Ovary (tissue), 9 donors: ENCODE results near the gene EFNA5. TPM values are rescaled to one million over a fixed set of nuclear protein-coding genes. Genes with fewer than 3 reads are reported as not detected.

Experiments used
- DNase-seq, 5 donors: peaks; one replicate each; pipeline ENCODE4 v3.0.0-alpha.2; 2019 to 2020
- H3K27ac ChIP-seq, 2 donors: fragments of 200-600 bp; one replicate each; pipeline versions ENCODE4 v1.5.1 to v1.8.0; 2019 to 2022
- H3K27me3 ChIP-seq: fragments of 200-600 bp; one replicate; pipeline ENCODE4 v1.8.0; 2022
- H3K36me3 ChIP-seq: fragments of 200-600 bp; sonication (generic); one replicate; pipeline ENCODE4 v1.5.1; 2019
- H3K4me1 ChIP-seq: one replicate; pipeline ENCODE4 v1.8.1; 2013; ENCODE audit warnings: mild to moderate bottlenecking, moderate library complexity; ENCODE audit not compliant: insufficient read depth
- H3K4me3 ChIP-seq: fragments of 200-600 bp; sonication (generic); one replicate; pipeline ENCODE4 v1.5.1; 2017
- H3K9me3 ChIP-seq, 2 donors: fragments of 200-600 bp in 1 of 2; sonication (generic) in 1 of 2; one replicate each; pipeline versions ENCODE4 v1.5.1 to v1.8.1; 2013 to 2019; ENCODE audit warnings: mild to moderate bottlenecking in 1 of 2, moderate library complexity in 1 of 2
- EP300 ChIP-seq: sonication (generic); formaldehyde crosslinking; IDR thresholded peaks from one replicate; pipeline ENCODE4 v1.6.1; 2017; ENCODE audit warnings: antibody characterized with exemption
- POLR2A ChIP-seq: fragments of 450-650 bp; IDR thresholded peaks from one replicate; pipeline ENCODE4 v1.6.1; 2017; ENCODE audit warnings: antibody characterized with exemption, mild to moderate bottlenecking, moderate library complexity
- WGBS, 3 donors: extraction: QIAGEN DNeasy Blood & Tissue Kit in 1 of 3; methylation state at CpG; one replicate each; pipeline versions ENCODE4 v1.1.5 to v1.1.7; 2013 to 2017; 5-methylcytosine and 5-hydroxymethylcytosine counted together
- intact Hi-C, 4 donors: fragments of 100-400 bp; cut with DNase I; formaldehyde crosslinking; loops; one replicate each; pipeline versions ENCODE4 v1.11.0 to v1.15.1; 2022 to 2023
- polyA plus RNA-seq, 2 donors: library from polyadenylated mRNA; stranded (reverse); fragments of 200-250 nt in 1 of 2; fragments of 350-450 nt in 1 of 2; fragmentation: Illumina TruSeq in 1 of 2; extraction: RNeasy Lipid Tissue Mini Kit (QIAGEN cat#74804) in 1 of 2; gene quantifications; one replicate each; pipeline ENCODE4 v1.2.3, GENCODE V29; 2013 to 2014
- total RNA-seq, 7 donors: library from RNA; depleted of rRNA in 2 of 7; stranded (reverse); fragments of >200 nt in 2 of 7; fragmentation: NEBNext Ultra II Directional in 3 of 7; extraction: Animal tissue kit (Norgen Biotek cat#: 25700) in 3 of 7; gene quantifications; one replicate each; pipeline versions ENCODE4 v1.1.0 to v1.2.4, GENCODE V29; 2016 to 2023
- TF ChIP-seq, protein P1 (sequence below), 3 donors: fragments of 450-650 bp in 2 of 3; fragments of 200-600 bp in 1 of 3; IDR thresholded peaks; one replicate each; pipeline versions ENCODE4 v1.5.1 to v1.8.0; 2016 to 2022; ENCODE audit warnings: antibody characterized with exemption in 3 of 3, mild to moderate bottlenecking in 1 of 3
- donor health status: DM: no; HTN: no; CAD: no; lungs with moderate emphysema.
- donor health status: DM: no; HTN: no; CAD: no.
- donor health status: Bipolar disorder and iron deficiency.
- donor health status: DM: yes; HTN: yes; CAD: no.
- donor health status: DM: no; HTN: no; CAD: no.
- donor health status: DM: yes; HTN: yes; CAD: no.

Gene EFNA5
- total and polyA plus RNA-seq, 9 donors: 1.5 to 20.6 (median 7.7) TPM

DNA sequence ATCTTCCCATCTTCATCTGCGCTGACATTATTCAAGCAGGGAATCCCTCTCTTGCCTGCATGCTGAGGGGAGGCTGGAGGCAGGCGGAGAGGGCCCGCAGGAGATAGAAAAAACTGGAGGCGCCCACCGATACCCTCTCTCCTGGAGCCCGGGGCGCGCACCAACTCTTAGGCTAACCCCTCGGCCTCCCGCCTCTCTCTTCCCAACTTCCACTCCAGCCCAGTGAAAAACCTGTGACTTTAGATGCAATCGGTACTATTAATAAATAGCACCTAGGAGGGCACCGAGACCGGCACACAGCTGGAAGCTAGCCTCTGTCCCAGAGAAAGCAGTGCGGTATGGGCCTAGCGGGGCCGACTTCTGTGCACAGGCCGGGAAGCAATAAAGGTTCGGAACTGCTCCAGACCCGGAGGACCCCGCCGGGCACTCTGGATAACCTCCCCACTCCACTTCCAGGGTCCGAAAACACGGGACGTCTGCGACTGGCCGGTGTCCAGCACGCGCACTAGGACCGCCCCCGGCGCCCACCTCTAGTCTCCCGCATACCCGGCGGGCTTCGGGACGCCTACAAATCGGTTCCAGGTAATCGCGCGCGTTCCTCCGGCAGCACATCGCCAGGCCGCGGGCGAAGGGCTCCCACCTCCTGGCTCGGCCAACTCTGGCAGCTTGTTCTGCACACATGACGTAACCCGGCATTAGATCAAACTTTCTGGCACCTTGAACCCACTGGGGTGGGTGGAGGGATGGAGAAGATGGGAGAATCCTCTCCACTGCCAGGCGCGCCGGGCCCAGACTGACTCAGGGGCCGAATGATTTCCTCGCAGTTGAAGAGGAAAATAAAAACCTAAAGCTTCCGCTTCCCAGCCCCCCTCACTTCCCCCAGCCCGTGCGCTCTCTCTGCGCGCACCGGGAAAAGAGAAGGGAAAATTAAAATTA lies 1.4 kb downstream of the EFNA5 start:
- Histone ChIP-seq H3K27ac (no peak overlapping the region), H3K36me3 (no peaks in the 10 kb centered on the region), H3K4me1 (no peaks in the 10 kb centered on the region), H3K27me3 (no peaks in the 10 kb centered on the region), H3K4me3 (peak overlapping the region; percentile 46), H3K9me3 (no peaks in the 10 kb centered on the region)
- intact Hi-C loops: loop anchor here in 1 of 4 donors (10.0 kb wide), 1 partner anchor 745 kb away; no protein-coding TSS in a partner anchor
- TF ChIP-seq EP300: no peak
- DNase-seq: peak; percentile 19 to 52 (median 36)
- 9 to 18% (median 16%) methylated on average over 60 of the region's 60 CpGs for WGBS, 3 donors

DNA sequence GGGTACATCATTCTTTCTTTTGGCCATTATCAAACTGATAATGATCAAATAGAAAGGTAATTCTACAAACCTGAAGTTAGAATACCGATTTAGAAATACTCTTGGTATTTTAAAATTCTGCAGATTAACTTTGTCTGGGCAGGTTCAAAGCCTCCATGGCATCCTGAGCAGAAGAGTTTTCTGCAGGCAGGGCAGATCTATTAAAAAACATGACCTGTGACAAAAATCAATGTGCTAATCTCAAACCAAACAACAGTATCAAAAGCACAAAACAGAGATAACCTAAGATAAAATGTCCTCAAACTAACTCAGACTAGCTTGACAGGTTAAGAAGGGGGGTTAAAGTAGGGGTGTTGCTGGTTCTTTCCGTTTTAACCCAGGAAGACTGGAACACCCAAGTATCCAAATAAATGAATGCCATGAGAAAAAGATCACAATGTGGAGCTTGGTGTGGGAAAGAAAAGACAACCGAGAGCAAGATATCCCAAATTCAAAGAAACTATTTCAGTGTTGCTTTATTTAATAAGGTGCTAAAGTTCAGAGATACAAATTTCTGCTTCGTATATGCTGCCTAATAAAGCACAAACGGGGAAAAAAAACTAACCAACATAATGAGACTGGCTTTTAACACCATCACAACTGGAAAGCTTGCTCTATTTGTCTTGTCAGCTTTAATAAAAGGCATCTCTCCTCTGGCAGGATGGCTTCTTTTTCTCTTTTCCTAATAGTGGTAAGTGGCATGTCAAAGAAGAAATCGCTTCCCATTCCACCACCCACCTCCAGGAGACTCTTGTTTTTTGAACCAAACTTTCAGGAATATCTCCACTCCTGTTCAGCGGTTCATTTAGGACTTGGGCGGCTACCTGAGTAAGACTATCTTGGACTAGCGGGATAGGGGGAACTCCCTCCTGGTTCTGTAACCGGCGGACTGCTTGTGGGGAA lies 2.3 kb downstream of the EFNA5 start:
- H3K4me3 ChIP-seq: peak overlapping the region; percentile 46
- TF ChIP-seq POLR2A: no peak
- TF ChIP-seq, protein P1, sequence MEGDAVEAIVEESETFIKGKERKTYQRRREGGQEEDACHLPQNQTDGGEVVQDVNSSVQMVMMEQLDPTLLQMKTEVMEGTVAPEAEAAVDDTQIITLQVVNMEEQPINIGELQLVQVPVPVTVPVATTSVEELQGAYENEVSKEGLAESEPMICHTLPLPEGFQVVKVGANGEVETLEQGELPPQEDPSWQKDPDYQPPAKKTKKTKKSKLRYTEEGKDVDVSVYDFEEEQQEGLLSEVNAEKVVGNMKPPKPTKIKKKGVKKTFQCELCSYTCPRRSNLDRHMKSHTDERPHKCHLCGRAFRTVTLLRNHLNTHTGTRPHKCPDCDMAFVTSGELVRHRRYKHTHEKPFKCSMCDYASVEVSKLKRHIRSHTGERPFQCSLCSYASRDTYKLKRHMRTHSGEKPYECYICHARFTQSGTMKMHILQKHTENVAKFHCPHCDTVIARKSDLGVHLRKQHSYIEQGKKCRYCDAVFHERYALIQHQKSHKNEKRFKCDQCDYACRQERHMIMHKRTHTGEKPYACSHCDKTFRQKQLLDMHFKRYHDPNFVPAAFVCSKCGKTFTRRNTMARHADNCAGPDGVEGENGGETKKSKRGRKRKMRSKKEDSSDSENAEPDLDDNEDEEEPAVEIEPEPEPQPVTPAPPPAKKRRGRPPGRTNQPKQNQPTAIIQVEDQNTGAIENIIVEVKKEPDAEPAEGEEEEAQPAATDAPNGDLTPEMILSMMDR (IDR thresholded peaks at IDR 0.05): no peak
- no peak for TF ChIP-seq EP300
- H3K27me3 ChIP-seq: no peaks in the 10 kb centered on the region
- no peak overlapping the region for H3K27ac ChIP-seq
- intact Hi-C loops: no loop called here
- no peak for DNase-seq
- H3K36me3 ChIP-seq: no peaks in the 10 kb centered on the region
- 67 to 74% (median 69%) methylated on average over 11 of the region's 11 CpGs for WGBS, 3 donors
- no peaks in the 10 kb centered on the region for H3K4me1 ChIP-seq
- no peaks in the 10 kb centered on the region for H3K9me3 ChIP-seq

DNA sequence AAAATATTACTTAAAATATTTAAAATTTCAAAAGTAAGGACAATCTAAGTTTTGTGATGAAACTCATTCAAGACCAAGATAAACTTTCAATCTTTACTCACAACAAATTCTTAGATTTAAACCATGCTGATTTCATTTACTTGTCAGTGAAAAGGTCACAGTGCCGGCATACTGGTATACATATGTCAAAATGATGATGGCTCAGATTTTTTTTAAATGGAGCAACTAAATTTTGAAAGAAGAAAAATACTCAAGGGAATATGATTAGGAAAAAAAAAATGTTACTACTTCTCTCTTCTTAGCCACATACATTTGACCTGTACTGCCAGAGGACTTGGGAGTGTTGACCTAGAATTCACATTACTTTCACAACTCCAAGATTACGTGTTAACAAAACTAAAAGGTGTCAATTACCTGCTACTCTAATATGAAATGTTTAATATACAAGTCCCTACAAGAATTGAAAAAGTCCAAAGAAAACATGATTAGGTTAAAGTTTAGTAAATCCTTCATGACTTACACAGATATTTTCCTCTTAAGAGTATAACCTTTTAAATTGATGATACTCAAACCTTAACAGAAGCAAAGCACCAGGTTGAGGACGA lies 4.6 kb downstream of the EFNA5 start:
- Histone ChIP-seq H3K4me3 (no peak overlapping the region), H3K9me3 (no peaks in the 10 kb centered on the region), H3K27me3 (no peaks in the 10 kb centered on the region), H3K27ac (no peak overlapping the region), H3K4me1 (no peaks in the 10 kb centered on the region), H3K36me3 (no peaks in the 10 kb centered on the region)
- TF ChIP-seq POLR2A: no peak
- WGBS, 3 donors: 78 to 87% (median 81%) methylated on average over 3 of the region's 3 CpGs
- intact Hi-C loops: no loop called here
- no peak for DNase-seq

- Histone ChIP-seq H3K4me1 (no peaks in the 10 kb centered on the region), H3K4me3 (no peak overlapping the region), H3K36me3 (no peaks in the 10 kb centered on the region), H3K27me3 (no peaks in the 10 kb centered on the region), H3K27ac (no peak overlapping the region), H3K9me3 (no peaks in the 10 kb centered on the region)
- no peak for DNase-seq
- WGBS, 3 donors: 92 to 95% (median 94%) methylated on average over 2 of the region's 2 CpGs
- TF ChIP-seq, protein P1 (IDR thresholded peaks at IDR 0.05): no peak
- TF ChIP-seq EP300 (no peak), POLR2A (no peak)
- intact Hi-C loops: no loop called here
Measured at GRCh38 chr5:107665036-107665570, 5.6 kb downstream of the EFNA5 start.

GRCh38 chr5:107663697-107664096 lies 7.0 kb downstream of the EFNA5 start:
- Histone ChIP-seq H3K9me3 (no peaks in the 10 kb centered on the region), H3K4me1 (no peaks in the 10 kb centered on the region), H3K27me3 (no peaks in the 10 kb centered on the region), H3K4me3 (no peak overlapping the region), H3K27ac (no peak overlapping the region), H3K36me3 (no peaks in the 10 kb centered on the region)
- no peak for DNase-seq
- TF ChIP-seq EP300 (no peak), POLR2A (no peak)
- TF ChIP-seq, protein P1 (IDR thresholded peaks at IDR 0.05): no peak
- WGBS, 3 donors: 81 to 88% (median 87%) methylated on average over 1 of the region's 1 CpG
- intact Hi-C loops: no loop called here
